Measurements from ENCODE around the gene FAT4. TPM values are rescaled to one million over a fixed set of nuclear protein-coding genes. Genes with fewer than 3 reads are reported as not detected.
A peak's percentile ranks its signal among the peaks of the same experiment; 100 is the strongest.

FAT4 gene
- total RNA-seq, 1 experiment from 2014 or later, result 2.2 TPM

GRCh38 chr4:125338814-125339213 is 24.1 kb downstream of the FAT4 start:
- DNase-seq, result no peak
- H3K4me3 ChIP-seq (ENCODE audit: insufficient read depth, low read depth, low read length), result no peak overlapping the region
- H3K36me3 ChIP-seq (replicated peaks; ENCODE audit: control insufficient read depth, insufficient read depth, low read length), result no peaks in the 10 kb centered on the region
- H3K27me3 ChIP-seq (ENCODE audit: control insufficient read depth, insufficient read depth, low read length), result no peaks in the 10 kb centered on the region

- H3K4me3 ChIP-seq (ENCODE audit: insufficient read depth, low read depth, low read length), result no peak overlapping the region
- no peaks in the 10 kb centered on the region for H3K36me3 ChIP-seq (replicated peaks; ENCODE audit: control insufficient read depth, insufficient read depth, low read length)
- no peaks in the 10 kb centered on the region for H3K27me3 ChIP-seq (ENCODE audit: control insufficient read depth, insufficient read depth, low read length)
- no peak for DNase-seq
These were observed 29.4 kb downstream of the FAT4 start for GRCh38 chr4:125344198-125344597.

GRCh38 chr4:125346616-125347015 is 31.9 kb downstream of the FAT4 start:
- DNase-seq, result no peak
- no peaks in the 10 kb centered on the region for H3K27me3 ChIP-seq (ENCODE audit: control insufficient read depth, insufficient read depth, low read length)
- H3K4me3 ChIP-seq (ENCODE audit: insufficient read depth, low read depth, low read length), result no peak overlapping the region
- no peaks in the 10 kb centered on the region for H3K36me3 ChIP-seq (replicated peaks; ENCODE audit: control insufficient read depth, insufficient read depth, low read length)

- Histone ChIP-seq H3K4me3 (ENCODE audit: insufficient read depth, low read depth, low read length) (no peak overlapping the region), H3K36me3 (replicated peaks; ENCODE audit: control insufficient read depth, insufficient read depth, low read length) (no peaks in the 10 kb centered on the region), H3K27me3 (ENCODE audit: control insufficient read depth, insufficient read depth, low read length) (no peaks in the 10 kb centered on the region)
- no peak for DNase-seq
These were observed 35.8 kb downstream of the FAT4 start for GRCh38 chr4:125350470-125351135.

GRCh38 chr4:125352521-125352920 is 37.8 kb downstream of the FAT4 start:
- no peaks in the 10 kb centered on the region for H3K36me3 ChIP-seq (replicated peaks; ENCODE audit: control insufficient read depth, insufficient read depth, low read length)
- no peak overlapping the region for H3K4me3 ChIP-seq (ENCODE audit: insufficient read depth, low read depth, low read length)
- no peaks in the 10 kb centered on the region for H3K27me3 ChIP-seq (ENCODE audit: control insufficient read depth, insufficient read depth, low read length)
- no peak for DNase-seq

- H3K36me3 ChIP-seq (replicated peaks; ENCODE audit: control insufficient read depth, insufficient read depth, low read length), result no peaks in the 10 kb centered on the region
These were observed 38.4 kb downstream of the FAT4 start for GRCh38 chr4:125353131-125353530.

GRCh38 chr4:125355791-125356190 is 41.0 kb downstream of the FAT4 start:
- DNase-seq, result no peak
- no peak overlapping the region for H3K4me3 ChIP-seq (ENCODE audit: insufficient read depth, low read depth, low read length)
- no peaks in the 10 kb centered on the region for H3K27me3 ChIP-seq (ENCODE audit: control insufficient read depth, insufficient read depth, low read length)
- H3K36me3 ChIP-seq (replicated peaks; ENCODE audit: control insufficient read depth, insufficient read depth, low read length), result no peaks in the 10 kb centered on the region

More at GRCh38 chr4:125353131-125353530, 38.4 kb downstream of the FAT4 start:
- DNase-seq, result no peak
- no peaks in the 10 kb centered on the region for H3K27me3 ChIP-seq (ENCODE audit: control insufficient read depth, insufficient read depth, low read length)
- no peak overlapping the region for H3K4me3 ChIP-seq (ENCODE audit: insufficient read depth, low read depth, low read length)

GRCh38 chr4:125357675-125358074 is 42.9 kb downstream of the FAT4 start:
- peak; percentile 10 for DNase-seq
- Histone ChIP-seq H3K4me3 (ENCODE audit: insufficient read depth, low read depth, low read length) (no peak overlapping the region), H3K36me3 (replicated peaks; ENCODE audit: control insufficient read depth, insufficient read depth, low read length) (no peaks in the 10 kb centered on the region), H3K27me3 (ENCODE audit: control insufficient read depth, insufficient read depth, low read length) (no peaks in the 10 kb centered on the region)

- Histone ChIP-seq H3K36me3 (replicated peaks; ENCODE audit: control insufficient read depth, insufficient read depth, low read length) (no peaks in the 10 kb centered on the region), H3K27me3 (ENCODE audit: control insufficient read depth, insufficient read depth, low read length) (no peaks in the 10 kb centered on the region), H3K4me3 (ENCODE audit: insufficient read depth, low read depth, low read length) (no peak overlapping the region)
- no peak for DNase-seq
These were observed 43.7 kb downstream of the FAT4 start for GRCh38 chr4:125358453-125358852.

- no peak overlapping the region for H3K4me3 ChIP-seq (ENCODE audit: insufficient read depth, low read depth, low read length)
- DNase-seq, result no peak
- H3K36me3 ChIP-seq (replicated peaks; ENCODE audit: control insufficient read depth, insufficient read depth, low read length), result no peaks in the 10 kb centered on the region
- no peaks in the 10 kb centered on the region for H3K27me3 ChIP-seq (ENCODE audit: control insufficient read depth, insufficient read depth, low read length)
These were observed 44.6 kb downstream of the FAT4 start for GRCh38 chr4:125359363-125359762.

GRCh38 chr4:125359960-125360634 is 45.3 kb downstream of the FAT4 start:
- DNase-seq, result no peak
- Histone ChIP-seq H3K27me3 (ENCODE audit: control insufficient read depth, insufficient read depth, low read length) (no peaks in the 10 kb centered on the region), H3K36me3 (replicated peaks; ENCODE audit: control insufficient read depth, insufficient read depth, low read length) (no peaks in the 10 kb centered on the region), H3K4me3 (ENCODE audit: insufficient read depth, low read depth, low read length) (no peak overlapping the region)

GRCh38 chr4:125360727-125361126 is 46.0 kb downstream of the FAT4 start:
- no peak for DNase-seq
- Histone ChIP-seq H3K4me3 (ENCODE audit: insufficient read depth, low read depth, low read length) (no peak overlapping the region), H3K36me3 (replicated peaks; ENCODE audit: control insufficient read depth, insufficient read depth, low read length) (no peaks in the 10 kb centered on the region)

More at GRCh38 chr4:125360727-125361126, 46.0 kb downstream of the FAT4 start:
- H3K27me3 ChIP-seq (ENCODE audit: control insufficient read depth, insufficient read depth, low read length), result no peaks in the 10 kb centered on the region

Data from H7 (cell line).